GM23248 (cell line): ENCODE measurements around the gene KRT36. TPM values are rescaled to one million over a fixed set of nuclear protein-coding genes. Genes with fewer than 3 reads are reported as not detected.

ENCODE experiments used
- DNase-seq: peaks from one replicate; pipeline ENCODE4 v3.0.0-alpha.2; 2015
- H2AFZ ChIP-seq: fragments of 200-600 bp; sonication (generic); 2 replicates; pipeline ENCODE4 v1.6.1; 2016; ENCODE audit warnings: antibody characterized with exemption
- H3F3A ChIP-seq: fragments of 200-600 bp; sonication (generic); 2 replicates; pipeline ENCODE4 v1.6.1; 2016; ENCODE audit warnings: mild to moderate bottlenecking, antibody characterized with exemption, mixed run types; ENCODE audit not compliant: insufficient read depth
- H3K27ac ChIP-seq: fragments of 200-600 bp; sonication (generic); 2 replicates; pipeline ENCODE4 v1.5.1; 2016; ENCODE audit warnings: mild to moderate bottlenecking
- H3K27me3 ChIP-seq: fragments of 200-600 bp; sonication (generic); replicated peaks from 2 replicates; pipeline ENCODE4 v1.6.1; 2016; ENCODE audit warnings: mild to moderate bottlenecking; ENCODE audit not compliant: insufficient read depth
- H3K36me3 ChIP-seq: fragments of 200-600 bp; sonication (generic); 2 replicates; pipeline ENCODE4 v1.6.1; 2016; ENCODE audit warnings: low read depth, mild to moderate bottlenecking
- H3K4me1 ChIP-seq: fragments of 200-600 bp; sonication (generic); 2 replicates; pipeline ENCODE4 v1.6.1; 2016; ENCODE audit warnings: mild to moderate bottlenecking; ENCODE audit not compliant: insufficient read depth
- H3K4me2 ChIP-seq: fragments of 200-600 bp; sonication (generic); one replicate; pipeline ENCODE4 v1.6.1; 2016; ENCODE audit warnings: mild to moderate bottlenecking; ENCODE audit not compliant: unreplicated experiment
- H3K4me3 ChIP-seq: fragments of 200-600 bp; sonication (generic); 2 replicates; pipeline ENCODE4 v1.5.1; 2016; ENCODE audit warnings: mild to moderate bottlenecking
- H3K79me2 ChIP-seq: fragments of 200-600 bp; sonication (generic); 2 replicates; pipeline ENCODE4 v1.6.1; 2016; ENCODE audit warnings: mild to moderate bottlenecking; ENCODE audit not compliant: insufficient read depth
- H3K9ac ChIP-seq: fragments of 200-600 bp; sonication (generic); 2 replicates; pipeline ENCODE4 v1.6.1; 2016; ENCODE audit warnings: mild to moderate bottlenecking
- H3K9me2 ChIP-seq: fragments of 200-600 bp; sonication (generic); 2 replicates; pipeline ENCODE4 v1.6.1; 2016; ENCODE audit warnings: mixed run types, mild to moderate bottlenecking, moderate library complexity; ENCODE audit not compliant: insufficient read depth
- H3K9me3 ChIP-seq: fragments of 200-600 bp; sonication (generic); one replicate; pipeline ENCODE4 v1.6.1; 2017; ENCODE audit warnings: low read depth
- H4K20me1 ChIP-seq: fragments of 200-600 bp; sonication (generic); 2 replicates; pipeline ENCODE4 v1.6.0; 2016; ENCODE audit not compliant: insufficient read depth
- EZH2 ChIP-seq: fragments of 200-600 bp; sonication (generic); IDR thresholded peaks from 2 replicates; pipeline ENCODE4 v1.6.1; 2018; ENCODE audit warnings: antibody characterized with exemption, mild to moderate bottlenecking; ENCODE audit not compliant: insufficient read depth, poor library complexity, severe bottlenecking
- EZH2phosphoT487 ChIP-seq: fragments of 200-600 bp; sonication (generic); IDR thresholded peaks from 2 replicates; pipeline ENCODE4 v1.6.1; 2018; ENCODE audit warnings: antibody characterized with exemption, moderate library complexity, mild to moderate bottlenecking, low read depth; ENCODE audit not compliant: insufficient read depth
- whole genome bisulfite sequencing, 2 experiments: methylation state at CpG; one replicate each; pipeline ENCODE4 v1.1.6; 2015 to 2017; ENCODE audit warnings: low lambda C conversion rate in 2 of 2, low coverage in 1 of 2; ENCODE audit errors: missing lambda C conversion rate in 2 of 2; 5-methylcytosine and 5-hydroxymethylcytosine counted together
- in situ Hi-C: fragments of 300-500 bp; cut with MboI; formaldehyde crosslinking; loops from 2 replicates; pipeline ENCODE4 v1.15.0; 2020
- polyA plus RNA-seq: library from polyadenylated mRNA; unstranded; fragments of >200 nt; fragmentation: Nextera tagmentation; extraction: Ambion mirVana; gene quantifications from 2 replicates; pipeline ENCODE4 v1.2.1, GENCODE V29; 2016
- total RNA-seq: library from RNA; depleted of rRNA; stranded (reverse); fragments of >200 nt; shearing (Covaris generic); gene quantifications from 2 replicates; pipeline ENCODE4 v1.2.3, GENCODE V29; 2014

Gene KRT36
- total and polyA plus RNA-seq, 2 experiments from 2014 or later = not detected

DNA sequence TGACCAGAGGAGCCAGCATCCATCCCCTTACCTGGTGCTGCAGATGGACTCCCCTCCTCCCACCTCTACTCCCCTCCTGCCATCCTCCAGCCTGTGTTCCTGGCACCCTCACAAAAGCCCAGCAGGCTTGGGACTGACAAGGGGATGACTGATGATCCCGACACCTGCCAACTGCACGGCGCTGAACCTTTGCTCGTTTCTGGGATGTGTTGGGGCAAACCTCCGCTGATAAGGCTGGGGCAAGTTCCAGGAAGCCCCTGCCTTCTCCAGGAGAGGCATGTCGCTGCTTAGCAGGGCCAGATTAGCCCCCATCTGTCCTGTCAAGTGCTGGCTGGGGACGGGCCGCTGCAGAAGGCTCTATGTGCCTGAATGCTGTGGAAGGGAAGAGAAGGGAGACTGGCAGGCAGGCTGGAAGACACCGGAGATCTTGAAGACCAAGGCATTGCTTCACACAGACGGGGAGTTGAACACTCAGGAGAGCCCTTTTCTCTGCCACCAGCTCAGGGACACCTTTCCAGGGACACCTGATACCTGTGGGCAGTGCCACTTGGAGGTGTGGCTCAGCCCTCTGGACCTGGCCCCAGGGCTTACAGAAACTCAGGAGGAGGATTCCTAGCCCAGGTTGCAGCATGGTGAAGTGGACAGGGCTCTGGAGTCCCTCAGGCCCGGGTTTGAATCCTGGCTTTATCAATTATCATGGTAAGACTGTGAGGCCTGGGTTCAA is 30.0 kb upstream of the KRT36 start:
- H3K79me2 ChIP-seq = no peaks in the 10 kb centered on the region
- no peaks in the 10 kb centered on the region for H4K20me1 ChIP-seq
- H3F3A ChIP-seq = 0 out of 2 replicates have a peak, but pooled peaks cover 6% of the 10 kb centered on the region
- H3K4me3 ChIP-seq = no peak overlapping the region
- in situ Hi-C loops = no loop called here
- H3K9me2 ChIP-seq = no peaks in the 10 kb centered on the region
- H3K9ac ChIP-seq = no peak overlapping the region
- 56 to 67% methylated on average over 10 to 11 of the region's 11 CpGs for WGBS, 2 experiments
- peaks cover 17% of the 10 kb centered on the region for H3K4me1 ChIP-seq
- no peaks in the 10 kb centered on the region for H3K9me3 ChIP-seq
- no peak overlapping the region for H3K27ac ChIP-seq
- no peak overlapping the region for H3K4me2 ChIP-seq
- H3K36me3 ChIP-seq = no peaks in the 10 kb centered on the region
- H2AFZ ChIP-seq = no peak overlapping the region
- no peak for DNase-seq
- no peaks in the 10 kb centered on the region for H3K27me3 ChIP-seq
- TF ChIP-seq EZH2 (no peak), EZH2phosphoT487 (no peak)

DNA sequence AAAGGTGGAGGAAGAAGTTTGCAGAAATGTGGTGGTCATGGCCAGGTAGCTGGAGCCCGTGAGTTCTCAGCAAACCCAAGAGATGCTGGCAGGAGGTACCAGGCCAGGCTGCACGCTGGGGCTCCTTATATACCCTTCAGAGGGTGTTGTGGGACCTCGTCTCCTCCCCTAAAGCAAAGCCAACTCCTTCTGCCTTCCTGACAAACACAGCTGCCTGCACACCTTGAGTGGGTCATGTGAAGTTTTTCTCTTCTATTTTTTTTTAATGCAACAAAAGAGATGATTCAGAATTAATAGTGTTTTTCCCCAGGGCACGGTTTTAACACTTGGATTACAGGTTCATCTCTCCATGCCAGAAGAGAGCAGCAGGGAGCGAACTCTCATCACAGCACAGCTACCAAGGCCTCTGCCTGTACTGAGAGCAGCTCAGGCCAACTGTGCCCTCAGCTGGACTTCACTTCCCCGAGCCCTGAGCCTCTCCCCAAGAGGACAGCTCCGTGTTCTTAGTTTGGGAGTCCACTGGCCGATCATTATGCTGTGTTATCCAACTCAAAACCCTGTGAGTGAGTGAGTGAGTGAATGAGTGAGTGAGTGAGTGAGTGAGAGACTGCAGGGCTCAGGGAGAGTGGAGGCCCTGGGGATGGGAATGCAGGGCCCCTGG is 29.2 kb upstream of the KRT36 start, which contains the start of gene KRT15:
TSS of gene KRT15 (minus strand) at position 102 of the 661 bp plus-strand sequence. CDS start at position 39, 63 bp downstream.
- H3K4me3 ChIP-seq = no peak within 1 kb of the TSS
- H3K36me3 ChIP-seq = no peaks in the 10 kb centered on the region
- in situ Hi-C loops = no loop called here
- no peak within 1 kb of the TSS for H3K27ac ChIP-seq
- H2AFZ ChIP-seq = no peak within 1 kb of the TSS
- DNase-seq = peak; percentile 34
- H3K4me1 ChIP-seq = peaks cover 17% of the 10 kb centered on the region
- no peaks in the 10 kb centered on the region for H3K9me3 ChIP-seq
- H3F3A ChIP-seq = 0 out of 2 replicates have a peak, but pooled peaks cover 6% of the 10 kb centered on the region
- no peaks in the 10 kb centered on the region for H3K9me2 ChIP-seq
- H3K4me2 ChIP-seq = no peak within 1 kb of the TSS
- TF ChIP-seq EZH2 (no peak), EZH2phosphoT487 (no peak)
- H3K79me2 ChIP-seq = no peaks in the 10 kb centered on the region
- no peaks in the 10 kb centered on the region for H3K27me3 ChIP-seq
- no peaks in the 10 kb centered on the region for H4K20me1 ChIP-seq
- no peak within 1 kb of the TSS for H3K9ac ChIP-seq
- 75 to 76% methylated on average over 7 to 8 of the region's 8 CpGs for WGBS, 2 experiments

DNA sequence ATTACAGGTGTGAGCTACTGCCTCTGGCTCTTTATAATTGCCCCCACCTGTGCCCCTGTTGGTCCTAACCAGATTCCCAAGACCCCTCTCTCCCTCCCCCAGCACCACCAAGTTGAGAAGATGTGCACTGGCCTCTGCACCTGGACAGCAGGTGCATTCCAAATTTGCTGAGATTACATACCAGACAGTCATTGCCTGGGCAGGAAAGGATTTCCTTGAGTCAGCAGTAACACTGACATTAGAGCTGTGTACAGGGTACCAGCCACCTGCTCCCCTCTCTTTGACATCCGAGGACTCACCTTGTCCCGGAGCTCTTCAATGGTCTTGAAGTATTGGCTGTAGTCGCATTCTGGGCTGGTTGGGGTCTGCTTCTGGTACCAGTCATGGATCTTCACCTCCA is 28.3 kb upstream of the KRT36 start:
- no peak overlapping the region for H3K27ac ChIP-seq
- H3K4me1 ChIP-seq = peaks cover 17% of the 10 kb centered on the region
- no peaks in the 10 kb centered on the region for H3K79me2 ChIP-seq
- no peaks in the 10 kb centered on the region for H3K9me2 ChIP-seq
- H3K9ac ChIP-seq = no peak overlapping the region
- TF ChIP-seq EZH2phosphoT487 (no peak), EZH2 (no peak)
- no peak overlapping the region for H2AFZ ChIP-seq
- in situ Hi-C loops = no loop called here
- H3K27me3 ChIP-seq = no peaks in the 10 kb centered on the region
- no peaks in the 10 kb centered on the region for H3K9me3 ChIP-seq
- H4K20me1 ChIP-seq = no peaks in the 10 kb centered on the region
- no peak overlapping the region for H3K4me3 ChIP-seq
- WGBS, 2 experiments = 97 to 98% methylated on average over 3 of the region's 3 CpGs
- no peaks in the 10 kb centered on the region for H3K36me3 ChIP-seq
- DNase-seq = no peak
- H3F3A ChIP-seq = 0 out of 2 replicates have a peak, but pooled peaks cover 3% of the 10 kb centered on the region
- H3K4me2 ChIP-seq = no peak overlapping the region

GRCh38 chr17:41516830-41517283 is 27.1 kb upstream of the KRT36 start:
- H3K4me3 ChIP-seq = no peak overlapping the region
- peaks cover 9% of the 10 kb centered on the region for H3K4me1 ChIP-seq
- DNase-seq = no peak
- H3K27me3 ChIP-seq = no peaks in the 10 kb centered on the region
- H3K4me2 ChIP-seq = no peak overlapping the region
- H3K9ac ChIP-seq = no peak overlapping the region
- no peaks in the 10 kb centered on the region for H4K20me1 ChIP-seq
- H2AFZ ChIP-seq = no peak overlapping the region
- 90 to 91% methylated on average over 14 of the region's 14 CpGs for WGBS, 2 experiments
- in situ Hi-C loops = no loop called here
- TF ChIP-seq EZH2 (no peak), EZH2phosphoT487 (no peak)
- no peaks in the 10 kb centered on the region for H3F3A ChIP-seq
- no peaks in the 10 kb centered on the region for H3K36me3 ChIP-seq
- no peaks in the 10 kb centered on the region for H3K9me3 ChIP-seq
- no peaks in the 10 kb centered on the region for H3K79me2 ChIP-seq
- no peak overlapping the region for H3K27ac ChIP-seq
- H3K9me2 ChIP-seq = no peaks in the 10 kb centered on the region
